ENCODE results near the gene CRKL. TPM values are rescaled to one million over a fixed set of nuclear protein-coding genes. Genes with fewer than 3 reads are reported as not detected.

CRKL gene, protein sequence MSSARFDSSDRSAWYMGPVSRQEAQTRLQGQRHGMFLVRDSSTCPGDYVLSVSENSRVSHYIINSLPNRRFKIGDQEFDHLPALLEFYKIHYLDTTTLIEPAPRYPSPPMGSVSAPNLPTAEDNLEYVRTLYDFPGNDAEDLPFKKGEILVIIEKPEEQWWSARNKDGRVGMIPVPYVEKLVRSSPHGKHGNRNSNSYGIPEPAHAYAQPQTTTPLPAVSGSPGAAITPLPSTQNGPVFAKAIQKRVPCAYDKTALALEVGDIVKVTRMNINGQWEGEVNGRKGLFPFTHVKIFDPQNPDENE
- total RNA-seq (2022; extraction: Qiagen RNA extraction; ENCODE audit: low read depth), result 20.2 to 24.0 TPM (median 22.3 TPM) in 5 replicates

DNA sequence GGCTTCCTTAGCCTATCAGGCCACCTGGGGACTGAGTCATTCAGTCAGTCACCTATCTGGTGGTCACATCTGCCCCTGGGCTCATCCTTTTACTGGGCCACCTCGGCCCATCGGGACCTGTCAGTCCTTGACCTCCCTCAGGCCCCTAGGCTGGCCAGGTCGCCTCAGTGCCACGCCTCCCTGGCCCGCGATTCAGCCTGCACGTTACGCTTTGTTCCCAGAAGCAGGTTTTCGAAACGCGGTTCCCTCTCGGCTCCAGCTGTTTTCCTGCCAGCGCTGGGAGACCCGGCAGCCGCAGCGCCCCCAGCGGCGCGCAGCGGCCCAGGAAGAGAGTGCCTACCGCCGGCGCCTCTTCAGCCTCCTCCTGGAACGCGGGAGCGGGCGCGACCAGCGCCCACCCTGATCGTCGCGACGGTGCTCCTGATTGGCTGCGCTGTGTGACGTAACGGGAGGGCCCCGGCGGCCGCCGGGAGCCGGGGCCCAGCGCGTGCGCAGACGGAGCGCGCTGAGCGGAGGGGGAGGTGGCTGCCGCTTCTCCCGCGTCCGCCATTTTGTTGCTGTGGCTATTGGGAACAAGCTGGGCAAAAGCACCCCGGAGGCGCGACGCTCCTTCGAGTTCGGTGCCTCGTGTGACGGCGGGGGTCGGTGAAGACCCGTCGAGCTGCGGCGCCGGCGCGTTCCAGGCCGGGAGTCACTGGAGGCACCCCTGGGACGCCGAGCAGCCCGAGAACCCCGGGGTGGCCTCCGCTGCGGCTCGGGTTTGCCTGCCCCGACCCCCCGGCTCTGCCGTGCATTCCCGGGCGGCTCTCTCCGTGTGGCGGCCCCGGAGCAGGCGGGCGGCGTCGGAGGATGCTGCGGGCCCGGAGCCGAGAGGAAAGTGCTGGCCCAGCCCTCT, at the start of gene CRKL:
TSS of gene CRKL (plus strand) at position 492 of the 895 bp plus-strand sequence. CDS start 528 bp downstream, outside the sequence.

DNA sequence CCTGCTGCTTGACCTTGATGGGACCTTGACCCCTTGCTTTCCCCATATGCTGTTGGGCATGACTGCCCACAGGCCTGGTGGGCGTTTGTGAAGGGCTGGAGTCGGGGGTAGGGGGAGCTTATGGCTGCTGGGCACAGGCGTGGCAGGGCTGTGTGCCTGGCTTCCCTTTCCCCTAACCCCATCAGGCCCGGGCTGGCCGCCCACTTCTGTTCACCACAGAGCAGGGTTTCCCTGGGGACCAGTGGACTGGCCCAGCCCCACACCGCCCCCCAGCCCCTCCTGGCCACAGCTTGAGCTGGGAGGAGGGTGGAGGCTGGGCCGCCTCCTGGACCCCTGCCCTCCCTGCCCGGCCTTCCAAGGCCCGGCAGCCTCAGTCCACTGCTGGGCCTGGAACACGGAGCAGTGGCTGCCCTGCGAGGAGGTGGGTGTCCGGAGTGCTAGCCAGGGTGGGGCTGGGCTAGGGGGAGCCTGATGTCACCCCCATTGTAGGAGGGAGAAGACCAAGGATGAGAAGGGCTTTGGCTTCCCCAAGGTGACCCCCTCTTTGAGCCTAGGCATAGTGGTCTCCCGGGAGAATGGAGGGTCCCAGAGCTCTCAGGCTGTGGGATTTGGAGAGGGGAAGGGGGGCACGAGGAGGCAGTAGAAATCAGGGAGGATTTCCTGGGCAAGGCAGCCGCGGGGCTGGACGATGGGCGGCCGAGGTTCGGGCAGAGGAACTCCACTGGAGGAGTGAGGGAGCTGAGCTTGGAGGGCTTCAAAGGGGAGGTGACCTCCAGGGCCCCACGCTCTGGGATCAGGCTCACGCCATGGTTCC, 49.9 kb downstream of the CRKL start, which contains the start of gene AIFM3:
TSS of gene AIFM3 (plus strand) at position 373 of the 814 bp plus-strand sequence. CDS start 690 bp downstream, outside the sequence.

DNA sequence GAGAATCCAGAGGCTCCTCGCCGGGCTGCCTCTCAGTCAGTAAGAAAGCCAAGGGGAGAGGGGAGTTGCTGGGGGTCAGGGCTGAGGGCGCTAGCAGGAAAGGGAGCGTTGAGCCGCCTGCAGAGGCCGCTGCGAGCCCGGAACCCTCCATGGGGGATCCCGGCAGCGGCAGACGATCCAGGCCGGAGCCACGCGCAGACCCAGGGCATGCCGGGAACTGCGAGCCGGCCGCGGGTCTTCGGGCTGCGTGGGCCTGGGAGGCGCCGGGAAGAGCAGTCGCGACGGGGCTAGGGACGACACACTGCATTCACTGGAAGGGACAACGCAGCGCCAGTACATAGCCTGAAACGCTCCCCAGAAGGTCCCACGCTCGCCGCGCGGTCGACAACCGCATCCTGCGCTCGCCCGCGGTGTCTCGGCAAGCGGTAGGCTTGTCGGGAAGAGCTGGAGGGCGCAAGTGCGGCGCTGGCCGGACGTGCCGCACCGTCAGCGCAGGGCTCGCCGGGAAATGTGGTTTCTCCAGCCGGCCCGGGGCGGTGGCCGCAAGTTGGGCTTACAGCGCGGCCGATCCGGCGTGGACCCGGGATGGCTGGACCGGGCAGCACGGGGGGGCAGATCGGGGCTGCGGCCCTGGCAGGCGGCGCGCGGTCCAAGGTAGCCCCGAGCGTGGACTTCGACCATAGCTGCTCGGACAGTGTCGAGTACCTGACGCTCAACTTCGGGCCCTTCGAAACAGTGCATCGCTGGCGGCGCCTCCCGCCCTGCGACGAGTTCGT, 64.8 kb downstream of the CRKL start, which contains the start of gene LZTR1:
TSS of gene LZTR1 (plus strand) at position 511 of the 776 bp plus-strand sequence. CDS start at position 586, 75 bp downstream.

DNA sequence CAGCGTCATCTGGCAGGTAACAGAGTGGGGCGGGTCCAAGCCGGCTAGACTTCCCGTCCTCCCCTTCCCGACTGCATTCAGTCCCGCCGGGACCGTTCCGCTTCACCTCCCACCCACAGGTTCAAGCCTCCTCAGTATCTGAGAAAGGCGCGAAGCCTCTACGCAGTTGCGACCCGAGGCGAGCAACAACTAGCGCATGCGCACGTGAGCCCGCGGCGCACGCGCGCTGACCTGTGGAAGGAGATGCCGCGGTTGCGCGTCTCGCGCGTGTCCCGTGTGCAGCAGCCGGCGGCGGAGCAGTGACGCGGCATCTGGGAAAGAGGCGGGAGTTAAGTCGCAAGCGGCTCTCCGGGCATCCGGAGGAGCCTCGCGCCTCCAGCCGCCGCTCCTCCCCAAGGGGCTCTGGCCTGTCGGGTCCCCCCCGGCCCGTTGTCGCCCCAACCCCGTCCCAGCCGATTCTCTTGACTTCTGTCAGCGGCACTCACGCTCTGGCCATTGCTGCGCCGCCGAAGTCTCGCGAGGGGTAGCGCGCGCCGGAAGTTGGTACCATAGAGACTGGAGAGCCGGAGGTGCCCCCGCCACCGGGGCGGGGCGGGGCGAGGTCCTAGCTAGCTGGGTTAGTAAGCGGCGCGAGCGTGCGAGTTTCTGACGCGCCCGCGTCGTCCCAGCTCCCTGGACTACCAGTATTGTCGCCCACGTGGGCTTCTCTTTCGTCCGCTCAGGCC, 84.6 kb downstream of the CRKL start, which contains the start of gene THAP7:
TSS of gene THAP7 (minus strand) at position 518 of the 725 bp plus-strand sequence. CDS start at position 311, 207 bp downstream.

Other genes with a start within 250 kb of the CRKL start
- gene SERPIND1, start 143.3 kb upstream of the CRKL start, total RNA-seq (2022; extraction: Qiagen RNA extraction; ENCODE audit: low read depth), result 0.05 to 0.14 TPM in 2 of 5 replicates, not detected in the others
- gene PI4KA, start 58.6 kb upstream of the CRKL start, total RNA-seq (2022; extraction: Qiagen RNA extraction; ENCODE audit: low read depth), result 18.5 to 23.2 TPM (median 20.4 TPM) in 5 replicates
- gene SNAP29, start 58.4 kb upstream of the CRKL start, total RNA-seq (2022; extraction: Qiagen RNA extraction; ENCODE audit: low read depth), result 14.0 to 19.2 TPM (median 16.2 TPM) in 5 replicates
- 1.0 to 4.8 TPM (median 3.3 TPM) in 5 replicates for gene AIFM3, start 49.8 kb downstream of the CRKL start, total RNA-seq (2022; extraction: Qiagen RNA extraction; ENCODE audit: low read depth)
- 11.8 to 19.9 TPM (median 17.4 TPM) in 5 replicates for gene LZTR1, start 64.9 kb downstream of the CRKL start, total RNA-seq (2022; extraction: Qiagen RNA extraction; ENCODE audit: low read depth)
- 16.0 to 28.6 TPM (median 25.1 TPM) in 5 replicates for gene THAP7, start 84.7 kb downstream of the CRKL start, total RNA-seq (2022; extraction: Qiagen RNA extraction; ENCODE audit: low read depth)
- 0.33 to 0.98 TPM (median 0.70 TPM) in 5 replicates for gene P2RX6, start 97.8 kb downstream of the CRKL start, total RNA-seq (2022; extraction: Qiagen RNA extraction; ENCODE audit: low read depth)
- not detected in 5 replicates for gene SLC7A4, start 115.2 kb downstream of the CRKL start, total RNA-seq (2022; extraction: Qiagen RNA extraction; ENCODE audit: low read depth)
- gene LRRC74B, start 128.5 kb downstream of the CRKL start, total RNA-seq (2022; extraction: Qiagen RNA extraction; ENCODE audit: low read depth), result not detected in 5 replicates